Measurements from ENCODE around the gene STK39.
"Not testable (repeated sequence)": the region's sequence is repeated elsewhere in the genome, so short reads cannot be mapped to it uniquely, and the experiment has no call there.

The STK39 gene

GRCh38 chr2:168137510-168138180 is 109.8 kb downstream of the STK39 start:
- no peak for DNase-seq (ENCODE audit: low read depth in 2 of 2)

- no peak for DNase-seq (ENCODE audit: low read depth in 2 of 2)
These were observed 110.9 kb downstream of the STK39 start for GRCh38 chr2:168136392-168136977.

DNA sequence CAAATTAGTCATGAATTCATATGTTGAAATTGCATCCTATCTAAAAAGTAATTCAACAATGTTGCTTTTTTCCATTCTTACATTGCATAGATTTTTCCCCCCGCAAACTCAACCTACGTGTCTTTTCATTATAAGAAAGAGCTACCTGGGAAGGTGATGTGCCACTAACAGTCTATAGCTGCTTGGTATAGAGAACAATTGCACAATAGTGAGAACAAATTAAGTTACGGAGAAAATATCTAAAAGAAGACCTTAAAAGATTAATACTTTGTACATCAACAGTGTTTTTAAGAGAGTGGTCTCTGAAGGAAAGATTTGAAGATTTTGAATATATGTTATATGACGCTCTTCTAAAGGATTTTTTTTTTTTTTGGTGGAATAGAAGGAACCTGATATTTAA is 111.8 kb downstream of the STK39 start:
- no peak for DNase-seq (ENCODE audit: low read depth in 2 of 2)

- no peak for DNase-seq (ENCODE audit: low read depth in 2 of 2)
These were observed 112.3 kb downstream of the STK39 start for GRCh38 chr2:168135121-168135520.

GRCh38 chr2:168134485-168134884 is 112.9 kb downstream of the STK39 start:
- DNase-seq (ENCODE audit: low read depth in 2 of 2) = no peak

GRCh38 chr2:168132389-168132788 is 115.0 kb downstream of the STK39 start:
- DNase-seq (ENCODE audit: low read depth in 2 of 2) = no peak

GRCh38 chr2:168130346-168130745 is 117.0 kb downstream of the STK39 start:
- DNase-seq (ENCODE audit: low read depth in 2 of 2) = no peak

DNA sequence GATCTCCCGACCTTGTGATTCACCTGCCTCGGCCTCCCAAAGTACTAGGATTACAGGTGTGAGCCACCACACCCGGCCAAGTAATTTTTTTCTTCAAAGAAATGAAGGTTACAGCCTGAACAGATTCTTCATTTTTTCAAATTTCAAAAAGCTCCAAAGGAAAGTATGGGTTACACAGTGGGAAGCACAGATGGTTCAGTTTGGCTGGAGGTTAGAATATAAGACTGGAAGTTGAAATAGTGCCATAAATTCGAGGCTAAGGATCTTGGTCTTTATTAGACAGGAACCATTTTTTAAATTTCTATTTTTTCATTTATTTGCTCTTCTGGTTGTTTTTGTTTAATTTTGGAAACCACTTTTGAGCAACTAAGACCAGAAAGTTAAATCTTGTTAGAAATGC is 120.0 kb downstream of the STK39 start:
- no peak for DNase-seq (ENCODE audit: low read depth in 2 of 2)

GRCh38 chr2:168122210-168122609 is 125.2 kb downstream of the STK39 start:
- DNase-seq (ENCODE audit: low read depth in 2 of 2) = not testable (repeated sequence)

DNA sequence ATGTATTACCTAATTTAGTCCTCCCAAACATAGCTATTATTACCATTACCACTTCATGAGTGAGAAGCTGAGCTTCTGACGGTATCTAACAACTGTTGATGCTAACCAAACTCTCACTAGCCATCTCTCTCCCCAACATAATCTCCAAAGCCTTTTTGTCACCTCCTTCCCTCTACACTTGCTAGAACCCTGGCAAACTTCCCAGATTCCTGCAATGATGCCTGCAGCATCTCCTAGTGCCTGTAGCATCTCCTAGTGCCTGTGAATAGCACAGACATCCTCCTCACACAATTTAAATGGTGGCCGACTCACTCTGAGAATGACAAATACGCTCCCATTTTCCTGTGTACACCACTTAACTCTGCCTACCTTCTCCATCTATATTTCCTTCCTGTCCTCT is 126.7 kb downstream of the STK39 start:
- DNase-seq (ENCODE audit: low read depth in 2 of 2) = no peak

DNA sequence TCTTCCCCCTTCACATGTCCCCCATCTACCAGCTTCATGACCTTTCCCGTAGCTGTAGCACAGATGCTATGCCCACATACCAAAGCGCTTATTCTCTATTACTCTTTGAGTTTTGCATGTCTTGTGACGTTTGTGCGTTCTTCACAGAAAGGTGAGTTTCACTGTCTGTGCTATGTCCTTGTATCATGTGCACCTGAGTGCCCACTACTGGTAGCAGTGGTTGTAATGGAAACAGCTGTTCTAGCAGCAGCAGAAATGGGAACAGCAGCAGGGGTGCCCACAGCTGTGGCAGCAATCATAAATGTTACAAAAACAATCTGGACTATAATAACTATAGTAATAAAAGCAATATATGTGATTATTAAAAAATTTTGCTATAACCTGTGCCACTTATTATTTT is 127.1 kb downstream of the STK39 start:
- no peak for DNase-seq (ENCODE audit: low read depth in 2 of 2)

DNA sequence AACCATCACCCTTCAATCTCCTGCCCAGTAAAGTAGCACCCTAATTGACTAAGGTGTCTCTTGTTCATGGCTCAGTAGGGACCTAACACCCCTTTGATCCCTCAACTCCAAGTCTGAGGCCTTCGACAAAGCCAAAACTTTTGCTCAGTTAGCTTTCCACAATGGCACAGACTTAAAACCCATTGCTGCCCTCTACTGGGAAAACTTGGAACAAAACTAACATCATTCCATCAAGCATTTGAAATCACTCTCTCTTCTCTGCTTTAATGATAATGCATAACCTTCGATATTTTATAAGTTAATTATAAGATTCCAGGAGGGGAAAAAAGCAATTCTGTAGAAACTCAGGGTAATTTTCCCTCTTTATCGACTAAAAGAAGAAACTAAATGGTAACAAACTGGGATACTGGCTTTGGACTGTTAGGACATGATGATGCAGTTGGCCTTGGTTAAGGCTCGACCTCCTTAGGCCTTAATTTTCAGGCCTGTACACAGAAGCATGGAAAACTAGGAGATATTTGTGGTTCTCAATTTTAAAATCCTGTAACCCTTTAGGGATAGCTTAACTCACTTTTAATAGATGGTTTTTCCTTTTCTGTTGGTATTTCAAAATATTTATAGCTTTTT is 127.8 kb downstream of the STK39 start:
- no peak for DNase-seq (ENCODE audit: low read depth in 2 of 2)

DNA sequence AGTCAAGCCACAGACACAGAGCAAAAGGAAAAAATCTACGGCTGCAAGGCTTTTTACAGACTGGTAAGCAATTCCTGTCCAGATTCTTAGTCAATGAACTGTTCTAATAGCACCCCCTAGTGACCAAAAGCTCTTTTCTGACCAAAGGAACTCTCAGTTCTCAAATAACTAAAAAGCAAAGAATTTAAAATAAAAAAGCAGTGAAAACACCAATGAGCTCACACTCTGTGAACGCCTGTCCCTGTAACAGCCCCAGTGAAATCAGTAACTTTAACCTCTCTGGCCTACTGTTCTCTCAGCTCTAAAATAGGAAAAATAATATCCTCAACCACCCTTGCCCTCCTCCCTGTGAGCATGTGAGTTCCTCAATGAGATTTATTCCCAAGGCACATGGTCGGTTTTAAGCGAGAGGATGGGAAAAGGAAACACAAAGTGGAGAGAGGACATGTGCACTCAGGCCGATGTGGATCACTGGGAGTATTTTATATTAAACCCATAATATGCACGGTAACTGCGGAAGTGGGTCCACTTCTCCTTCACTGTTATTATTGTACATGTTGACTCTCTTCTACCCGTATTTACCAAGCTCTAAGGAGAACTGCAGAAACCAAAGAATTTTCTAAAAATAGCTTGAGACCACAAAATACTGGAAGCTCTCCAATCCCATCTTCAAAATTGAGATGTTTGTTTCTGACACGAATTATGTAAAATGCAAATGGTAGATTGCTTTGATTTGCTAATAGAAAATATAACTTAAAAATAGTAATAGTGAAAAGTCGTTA is 128.5 kb downstream of the STK39 start:
- no peak for DNase-seq (ENCODE audit: low read depth in 2 of 2)

- no peak for DNase-seq (ENCODE audit: low read depth in 2 of 2)
These were observed 130.9 kb downstream of the STK39 start for GRCh38 chr2:168116448-168116847.

DNA sequence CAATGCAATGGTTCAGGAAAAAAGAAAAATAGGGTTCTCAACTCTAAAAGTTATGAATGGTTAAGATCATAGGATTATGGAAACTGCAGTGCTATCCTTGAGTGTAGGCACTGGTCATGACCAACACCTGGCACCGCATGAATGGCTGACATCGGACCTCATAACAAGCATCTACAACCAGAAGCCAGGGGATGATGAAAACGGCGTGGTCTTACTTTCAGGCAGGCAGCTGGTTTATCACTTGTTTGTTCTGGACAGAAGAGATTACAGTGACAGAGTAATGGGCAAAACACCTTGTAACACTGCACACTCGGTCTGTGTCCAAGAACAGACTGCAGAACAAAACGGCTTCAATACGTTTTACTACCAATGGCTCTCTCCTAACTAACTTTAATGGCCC is 132.8 kb downstream of the STK39 start:
- DNase-seq (ENCODE audit: low read depth in 2 of 2) = no peak

- DNase-seq (ENCODE audit: low read depth in 2 of 2) = no peak
These were observed 133.4 kb downstream of the STK39 start for GRCh38 chr2:168114040-168114439.

DNA sequence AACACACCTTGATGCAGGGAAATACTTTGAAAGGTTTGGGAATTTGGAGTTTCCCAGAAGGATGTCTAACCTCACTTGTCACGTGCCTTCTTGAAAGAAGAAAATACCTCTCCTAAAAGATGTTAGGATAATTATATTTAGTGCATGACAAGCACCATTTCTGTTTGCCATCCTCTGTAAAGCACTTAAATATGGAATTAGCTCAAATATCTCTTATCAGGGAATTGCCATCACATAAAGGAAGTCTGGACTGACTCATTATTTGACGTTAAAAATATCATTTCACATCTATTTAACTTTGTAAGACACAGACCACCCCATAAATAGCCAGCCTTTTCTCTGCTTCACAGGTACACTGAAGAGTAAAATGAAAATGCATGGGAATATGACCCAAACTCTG is 140.1 kb downstream of the STK39 start:
- DNase-seq (ENCODE audit: low read depth in 2 of 2) = no peak

DNA sequence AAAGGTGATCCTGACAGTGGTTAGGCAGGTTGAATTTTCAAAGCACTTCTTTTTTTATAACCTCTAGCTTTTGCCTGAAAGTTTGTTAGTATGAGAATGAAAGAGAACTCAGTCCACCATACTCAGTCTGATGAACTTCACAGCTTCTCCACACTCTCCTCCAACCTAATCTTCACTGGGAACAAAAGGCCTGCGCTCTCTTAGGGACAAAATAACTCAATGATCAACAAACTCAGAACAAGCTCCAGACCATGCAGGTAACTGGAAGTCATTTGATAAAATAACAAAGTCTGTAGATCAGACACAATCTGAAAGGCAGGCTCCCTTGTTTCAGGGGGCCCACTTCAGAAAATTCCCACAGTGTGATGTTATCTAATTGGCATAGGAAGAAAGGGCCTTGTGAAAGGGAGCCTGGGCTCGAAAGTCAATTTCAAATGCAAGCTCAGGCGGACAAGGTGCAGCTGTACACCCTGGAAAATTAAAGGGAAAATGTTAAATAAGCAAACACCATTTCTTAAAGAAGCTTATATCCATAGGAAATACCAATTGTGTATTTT is 142.2 kb downstream of the STK39 start:
- DNase-seq (ENCODE audit: low read depth in 2 of 2) = no peak

DNA sequence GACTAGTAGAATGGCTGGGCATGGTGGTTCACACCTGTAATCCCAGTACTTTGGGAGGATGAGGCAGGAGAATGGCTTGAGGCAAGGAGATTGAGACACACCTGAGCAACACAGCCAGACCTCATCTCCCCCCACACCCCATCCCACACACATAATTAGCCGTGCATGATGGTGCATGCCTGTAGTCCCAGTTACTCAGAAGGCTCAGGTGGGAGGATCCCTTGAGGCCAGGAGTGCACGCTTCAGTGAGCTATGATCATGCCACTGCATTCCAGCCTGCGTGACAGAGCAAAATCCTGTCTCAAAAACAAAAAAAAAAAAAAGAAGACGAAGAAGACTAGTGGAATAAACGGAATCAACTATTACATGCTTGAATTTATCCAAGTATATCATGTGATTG is 150.0 kb downstream of the STK39 start:
- no peak for DNase-seq (ENCODE audit: low read depth in 2 of 2)

GRCh38 chr2:168096158-168096557 is 151.2 kb downstream of the STK39 start:
- DNase-seq (ENCODE audit: low read depth in 2 of 2) = no peak

DNA sequence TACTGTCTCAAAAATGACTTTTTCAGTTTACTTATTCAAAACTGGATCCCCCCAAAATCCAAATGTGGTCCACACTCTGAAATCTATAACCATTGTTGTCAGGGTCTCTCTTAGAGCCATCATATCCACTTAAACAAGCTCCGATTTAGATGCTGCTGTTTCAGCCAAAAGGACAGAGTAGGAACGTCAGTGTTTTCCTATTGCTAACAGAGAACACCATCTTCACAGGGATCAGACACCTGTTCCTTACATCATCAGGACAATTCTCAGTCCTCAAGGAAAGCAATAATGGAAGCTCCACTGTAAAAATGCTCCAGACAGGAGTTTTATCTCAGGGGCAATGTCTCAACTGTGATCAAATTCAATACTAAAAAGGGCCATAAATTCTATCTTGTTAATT is 155.4 kb downstream of the STK39 start:
- DNase-seq (ENCODE audit: low read depth in 2 of 2) = no peak

- DNase-seq (ENCODE audit: low read depth in 2 of 2) = no peak
These were observed 156.8 kb downstream of the STK39 start for GRCh38 chr2:168090366-168091135.
